Cardiac fibroblast (primary cell): ENCODE measurements around the gene KRT75.

Source experiments
- DNase-seq, 2 donors: peaks; one replicate each; pipeline versions ENCODE4 v3.0.0 to v3.0.0-alpha.2; 2010; ENCODE audit warnings: low read depth in 2 of 2
- H3K4me3 ChIP-seq, 2 donors: replicated peaks in 1 of 2; 1 replicate in 1 of 2; 2 replicates in 1 of 2; pipeline ENCODE4 v1.5.1; 2011; ENCODE audit warnings: low read depth in 2 of 2, low read length in 2 of 2, mild to moderate bottlenecking in 2 of 2, moderate library complexity in 1 of 2
- TF ChIP-seq, protein P1 (sequence below): IDR thresholded peaks from one replicate; pipeline ENCODE4 v1.5.1; 2011; ENCODE audit warnings: low read depth, mild to moderate bottlenecking, low read length, inconsistent platforms

KRT75 gene

GRCh38 chr12:52440821-52441319 is 6.7 kb upstream of the KRT75 start:
- TF ChIP-seq, protein P1, sequence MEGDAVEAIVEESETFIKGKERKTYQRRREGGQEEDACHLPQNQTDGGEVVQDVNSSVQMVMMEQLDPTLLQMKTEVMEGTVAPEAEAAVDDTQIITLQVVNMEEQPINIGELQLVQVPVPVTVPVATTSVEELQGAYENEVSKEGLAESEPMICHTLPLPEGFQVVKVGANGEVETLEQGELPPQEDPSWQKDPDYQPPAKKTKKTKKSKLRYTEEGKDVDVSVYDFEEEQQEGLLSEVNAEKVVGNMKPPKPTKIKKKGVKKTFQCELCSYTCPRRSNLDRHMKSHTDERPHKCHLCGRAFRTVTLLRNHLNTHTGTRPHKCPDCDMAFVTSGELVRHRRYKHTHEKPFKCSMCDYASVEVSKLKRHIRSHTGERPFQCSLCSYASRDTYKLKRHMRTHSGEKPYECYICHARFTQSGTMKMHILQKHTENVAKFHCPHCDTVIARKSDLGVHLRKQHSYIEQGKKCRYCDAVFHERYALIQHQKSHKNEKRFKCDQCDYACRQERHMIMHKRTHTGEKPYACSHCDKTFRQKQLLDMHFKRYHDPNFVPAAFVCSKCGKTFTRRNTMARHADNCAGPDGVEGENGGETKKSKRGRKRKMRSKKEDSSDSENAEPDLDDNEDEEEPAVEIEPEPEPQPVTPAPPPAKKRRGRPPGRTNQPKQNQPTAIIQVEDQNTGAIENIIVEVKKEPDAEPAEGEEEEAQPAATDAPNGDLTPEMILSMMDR, result no peak
- H3K4me3 ChIP-seq, result no peak overlapping the region
- DNase-seq, result peak; percentile 74 to 88

DNA sequence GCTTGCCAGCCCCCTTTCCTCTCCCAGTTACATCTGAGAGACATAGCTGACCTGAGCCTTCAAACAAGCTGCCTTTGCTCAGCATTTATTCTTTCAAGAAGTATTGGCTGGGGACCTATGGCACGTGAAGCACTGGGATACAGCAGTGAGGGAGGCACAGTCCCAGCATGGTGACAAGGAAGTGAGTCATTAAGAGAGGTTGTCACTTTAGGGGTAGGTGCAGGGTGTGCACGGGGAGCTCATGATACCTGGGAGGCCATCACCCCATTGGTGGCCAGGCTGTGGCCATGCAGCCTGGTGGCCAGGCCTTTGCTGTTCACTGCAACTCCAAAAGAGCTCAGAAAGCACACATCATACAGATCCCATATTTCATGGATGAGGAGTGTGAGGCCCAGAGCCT is 5.7 kb upstream of the KRT75 start:
- TF ChIP-seq, protein P1, result no peak
- no peak for DNase-seq

DNA sequence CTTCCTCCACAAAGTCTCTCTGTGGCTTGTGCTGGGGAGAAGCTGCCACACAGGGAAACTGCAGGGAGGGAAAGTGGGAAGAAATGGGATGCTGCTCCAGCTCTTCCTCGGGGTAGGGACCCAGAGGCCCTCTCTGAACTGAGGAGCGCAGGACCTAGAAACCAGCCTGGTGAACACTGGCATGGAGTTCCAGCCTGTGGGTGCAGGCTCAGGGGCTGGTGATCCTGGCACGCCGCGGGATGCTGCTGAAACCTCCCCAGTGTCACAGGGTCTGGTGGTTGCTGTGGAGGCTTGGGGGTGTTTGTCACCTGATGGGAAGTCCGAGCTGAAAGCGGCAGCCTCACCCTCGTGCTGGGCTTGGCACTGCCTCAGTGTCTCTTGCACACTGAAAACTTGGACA is 5.2 kb upstream of the KRT75 start:
- TF ChIP-seq, protein P1, result no peak

More for the DNA sequence above, 5.7 kb upstream of the KRT75 start:
- H3K4me3 ChIP-seq, result no peak overlapping the region

GRCh38 chr12:52438305-52439301 is 4.4 kb upstream of the KRT75 start:
- no peak overlapping the region for H3K4me3 ChIP-seq
- TF ChIP-seq, protein P1, result no peak

More for the DNA sequence above, 5.2 kb upstream of the KRT75 start:
- no peak for DNase-seq
- no peak overlapping the region for H3K4me3 ChIP-seq

DNA sequence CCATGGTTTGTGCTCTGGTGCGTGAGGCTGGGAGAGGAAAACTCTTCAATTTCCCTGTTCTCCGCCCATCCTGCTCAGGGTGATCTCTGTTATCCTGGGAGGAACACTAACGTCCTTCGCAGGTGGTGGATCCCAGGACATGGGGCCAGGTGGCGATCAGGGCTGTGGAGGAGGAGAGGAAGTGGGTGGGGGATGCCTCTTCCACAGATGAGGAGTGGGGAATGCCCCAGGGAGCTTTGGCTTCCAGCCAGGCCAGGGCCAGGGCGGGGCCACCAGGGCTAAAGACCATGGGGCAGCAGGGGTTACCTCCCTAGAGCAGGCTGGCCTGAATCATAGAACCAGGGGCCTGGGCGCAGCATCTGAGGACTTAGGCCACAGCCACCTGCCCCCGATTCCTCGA is 3.3 kb upstream of the KRT75 start:
- no peak for DNase-seq
- no peak overlapping the region for H3K4me3 ChIP-seq
- TF ChIP-seq, protein P1, result no peak

More at GRCh38 chr12:52438305-52439301, 4.4 kb upstream of the KRT75 start:
- no peak for DNase-seq

DNA sequence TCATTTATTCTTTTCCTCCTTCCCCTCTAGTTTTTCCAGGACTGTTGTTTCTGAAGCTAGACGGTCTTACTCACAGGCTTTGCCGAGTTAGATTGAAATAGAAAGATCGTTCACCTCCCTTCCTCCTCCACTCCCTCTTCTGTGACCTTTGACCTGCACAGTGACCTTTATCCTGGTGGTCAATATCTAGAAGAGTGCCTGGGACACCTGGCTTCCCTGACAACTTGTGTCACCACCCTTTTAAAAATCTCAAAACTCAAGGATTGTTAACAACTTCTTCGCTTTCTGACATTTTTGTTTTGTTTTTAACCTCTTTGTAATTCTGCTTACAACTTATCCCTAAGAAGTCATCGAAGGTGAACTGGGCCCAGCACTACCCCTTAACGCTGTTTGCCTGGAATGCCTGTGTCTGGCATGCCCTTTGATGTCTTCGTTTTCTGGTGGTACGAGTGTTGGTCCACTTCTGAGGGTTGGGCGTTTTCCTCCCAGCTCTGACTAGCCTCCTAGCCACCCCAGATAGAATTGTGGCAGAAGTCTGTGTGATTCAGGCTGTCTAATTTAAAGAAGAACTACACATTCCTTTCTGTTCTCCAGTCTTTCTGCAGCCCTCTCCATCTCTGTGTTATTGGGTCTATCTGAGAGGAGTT is 2.8 kb upstream of the KRT75 start:
- no peak for DNase-seq
- TF ChIP-seq, protein P1, result no peak
- H3K4me3 ChIP-seq, result no peak overlapping the region
